Measurements from ENCODE around the gene POU2F3.
A peak's percentile ranks its signal among the peaks of the same experiment; 100 is the strongest.

Gene POU2F3

DNA sequence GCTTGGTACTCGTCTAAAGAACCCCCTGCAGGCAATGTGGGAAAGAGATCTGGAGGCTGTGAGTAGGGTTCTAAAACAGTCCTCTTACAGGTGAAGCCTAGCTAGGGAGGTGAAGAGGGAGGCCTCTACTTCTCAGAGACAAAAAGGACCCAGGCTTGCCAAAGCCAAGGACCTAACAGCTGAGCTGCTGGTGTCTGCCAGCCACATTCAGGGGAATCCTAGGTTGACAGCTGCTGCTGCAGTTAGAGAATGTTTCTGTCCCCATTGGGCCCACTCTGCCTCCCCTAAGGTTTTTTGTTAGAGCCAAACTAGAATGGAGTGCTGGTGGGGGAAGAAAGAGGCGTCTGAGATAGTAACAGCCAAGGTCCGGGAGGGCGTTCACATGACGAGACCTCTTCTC, 58.5 kb downstream of the POU2F3 start:
- no peak overlapping the region for H2BK120ac ChIP-seq (ENCODE audit: low read depth, low read length)
- no peak overlapping the region for H3K56ac ChIP-seq (ENCODE audit: low read length)
- H4K8ac ChIP-seq (ENCODE audit: low read depth, low read length), result no peak overlapping the region
- H2AK5ac ChIP-seq (ENCODE audit: low read length), result no peak overlapping the region
- H3K79me2 ChIP-seq (ENCODE audit: control insufficient read depth, insufficient read depth, low read length), result no peaks in the 10 kb centered on the region
- H4K5ac ChIP-seq (ENCODE audit: low read length), result no peak overlapping the region
- no peak overlapping the region for H2BK5ac ChIP-seq (ENCODE audit: low read length)
- WGBS (ENCODE audit: extremely low coverage, insufficient coverage, low lambda C conversion rate), result no CpG with 5 or more reads among the region's 5 CpGs
- no peak overlapping the region for H3K4me3 ChIP-seq (ENCODE audit: low read length)
- no peak overlapping the region for H3K4ac ChIP-seq (ENCODE audit: low read depth, low read length)
- no peak overlapping the region for H3K18ac ChIP-seq (ENCODE audit: low read length)
- no peak overlapping the region for H3K27ac ChIP-seq (ENCODE audit: low read depth, low read length)
- no peak overlapping the region for H3K4me2 ChIP-seq (ENCODE audit: low read length)
- no peak overlapping the region for H3K23ac ChIP-seq (ENCODE audit: low read length)
- no peaks in the 10 kb centered on the region for H3K79me1 ChIP-seq (ENCODE audit: low read length)
- H3K27me3 ChIP-seq (ENCODE audit: insufficient read depth, low read length, poor library complexity), result no peaks in the 10 kb centered on the region
- no peak overlapping the region for H2BK15ac ChIP-seq (replicated peaks; ENCODE audit: low read depth)
- no peak overlapping the region for H3K9ac ChIP-seq (ENCODE audit: low read length)
- no peak for DNase-seq
- no peaks in the 10 kb centered on the region for H3K4me1 ChIP-seq (ENCODE audit: control insufficient read depth, low read depth, low read length)
- H3K36me3 ChIP-seq (ENCODE audit: control insufficient read depth, insufficient read depth, low read length), result no peaks in the 10 kb centered on the region

DNA sequence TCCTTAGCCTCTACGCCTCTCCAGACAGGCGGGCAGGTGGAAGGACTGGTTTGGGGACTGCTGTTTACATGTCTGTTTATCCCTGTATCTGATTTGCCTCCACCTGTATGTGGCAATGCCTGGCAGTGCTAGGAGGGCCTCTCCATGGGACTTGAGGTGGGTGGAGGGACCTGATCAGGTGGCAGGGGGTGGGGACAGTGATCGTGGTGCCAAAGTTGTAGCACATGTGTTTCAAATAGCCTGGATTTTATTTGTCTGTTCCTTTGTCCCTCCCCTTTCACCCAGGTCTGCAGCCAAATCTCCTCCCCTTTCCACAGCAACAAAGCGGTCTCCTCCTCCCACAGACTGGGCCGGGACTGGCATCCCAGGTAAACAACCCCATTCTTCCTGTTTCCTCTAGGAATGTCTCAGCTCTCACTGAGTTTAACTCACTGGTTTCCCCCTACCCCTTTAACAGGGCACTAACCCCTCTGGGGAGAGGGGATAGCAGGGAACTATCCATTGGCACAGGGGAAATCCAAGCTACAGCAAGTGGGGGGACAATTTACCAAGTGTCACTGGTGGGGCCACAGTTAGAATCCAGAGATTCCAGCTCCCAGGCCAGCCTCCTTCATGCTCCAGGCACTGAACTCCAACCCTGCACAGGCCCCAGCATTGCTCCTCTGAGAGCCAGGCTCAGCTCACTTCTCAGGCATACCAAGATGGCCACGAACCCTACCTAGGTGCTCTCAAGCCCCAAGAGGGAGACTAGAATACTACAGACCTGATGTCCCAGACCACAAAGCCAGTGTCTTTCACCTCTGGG, 62.3 kb downstream of the POU2F3 start:
- H4K8ac ChIP-seq (ENCODE audit: low read depth, low read length), result no peak overlapping the region
- no peaks in the 10 kb centered on the region for H3K79me2 ChIP-seq (ENCODE audit: control insufficient read depth, insufficient read depth, low read length)
- no peak overlapping the region for H3K18ac ChIP-seq (ENCODE audit: low read length)
- no peak overlapping the region for H3K56ac ChIP-seq (ENCODE audit: low read length)
- H2AK5ac ChIP-seq (ENCODE audit: low read length), result no peak overlapping the region
- no peak overlapping the region for H2BK120ac ChIP-seq (ENCODE audit: low read depth, low read length)
- H3K27me3 ChIP-seq (ENCODE audit: insufficient read depth, low read length, poor library complexity), result no peaks in the 10 kb centered on the region
- H2BK15ac ChIP-seq (replicated peaks; ENCODE audit: low read depth), result no peak overlapping the region
- no peaks in the 10 kb centered on the region for H3K4me1 ChIP-seq (ENCODE audit: control insufficient read depth, low read depth, low read length)
- H3K23ac ChIP-seq (ENCODE audit: low read length), result no peak overlapping the region
- H4K5ac ChIP-seq (ENCODE audit: low read length), result no peak overlapping the region
- H3K36me3 ChIP-seq (ENCODE audit: control insufficient read depth, insufficient read depth, low read length), result no peaks in the 10 kb centered on the region
- no peak overlapping the region for H3K4me2 ChIP-seq (ENCODE audit: low read length)
- H3K4ac ChIP-seq (ENCODE audit: low read depth, low read length), result no peak overlapping the region
- H3K27ac ChIP-seq (ENCODE audit: low read depth, low read length), result no peak overlapping the region
- no peak for DNase-seq
- no peak overlapping the region for H2BK5ac ChIP-seq (ENCODE audit: low read length)
- no peaks in the 10 kb centered on the region for H3K79me1 ChIP-seq (ENCODE audit: low read length)
- no CpG with 5 or more reads among the region's 6 CpGs for WGBS (ENCODE audit: extremely low coverage, insufficient coverage, low lambda C conversion rate)
- H3K4me3 ChIP-seq (ENCODE audit: low read length), result no peak overlapping the region
- H3K9ac ChIP-seq (ENCODE audit: low read length), result no peak overlapping the region

DNA sequence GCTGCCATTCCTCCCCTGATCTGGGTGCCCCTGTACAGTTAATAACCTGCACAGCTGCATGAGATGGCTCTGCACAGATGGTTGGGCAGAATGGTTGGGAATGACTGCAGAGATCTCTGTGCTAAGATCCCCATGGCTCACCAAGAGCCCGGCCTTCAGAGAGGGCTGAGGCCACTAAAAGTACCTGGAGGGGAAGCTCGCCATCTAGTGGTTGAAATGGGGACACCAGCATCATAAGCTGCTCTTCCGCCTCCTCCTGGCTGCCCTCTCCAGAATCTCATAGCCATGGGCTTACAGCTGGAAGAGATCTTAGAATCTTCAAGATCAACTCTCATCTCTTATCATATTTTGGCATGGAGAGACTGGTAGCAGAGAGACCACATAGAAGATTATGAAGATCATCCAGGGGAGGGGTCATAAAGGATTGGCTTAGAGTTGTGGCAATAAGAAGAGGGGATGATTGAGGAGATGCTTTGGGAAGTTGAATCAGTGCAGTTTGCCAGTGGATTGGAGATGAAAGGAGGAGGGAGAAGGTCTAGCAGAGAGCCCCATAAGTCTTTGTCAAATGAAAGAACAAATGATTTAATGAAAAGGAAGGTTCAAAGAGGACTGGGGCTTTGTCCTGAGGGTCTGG, 63.2 kb downstream of the POU2F3 start:
- Histone ChIP-seq H3K36me3 (ENCODE audit: control insufficient read depth, insufficient read depth, low read length) (no peaks in the 10 kb centered on the region), H2BK120ac (ENCODE audit: low read depth, low read length) (no peak overlapping the region), H3K4ac (ENCODE audit: low read depth, low read length) (no peak overlapping the region), H3K27me3 (ENCODE audit: insufficient read depth, low read length, poor library complexity) (no peaks in the 10 kb centered on the region), H3K18ac (ENCODE audit: low read length) (no peak overlapping the region), H3K4me3 (ENCODE audit: low read length) (no peak overlapping the region), H3K9ac (ENCODE audit: low read length) (no peak overlapping the region), H3K4me1 (ENCODE audit: control insufficient read depth, low read depth, low read length) (no peaks in the 10 kb centered on the region), H2BK5ac (ENCODE audit: low read length) (no peak overlapping the region), H3K56ac (ENCODE audit: low read length) (no peak overlapping the region), H3K27ac (ENCODE audit: low read depth, low read length) (no peak overlapping the region), H3K79me1 (ENCODE audit: low read length) (no peaks in the 10 kb centered on the region), H4K8ac (ENCODE audit: low read depth, low read length) (no peak overlapping the region), H4K5ac (ENCODE audit: low read length) (no peak overlapping the region), H2AK5ac (ENCODE audit: low read length) (no peak overlapping the region), H2BK15ac (replicated peaks; ENCODE audit: low read depth) (no peak overlapping the region), H3K4me2 (ENCODE audit: low read length) (no peak overlapping the region), H3K23ac (ENCODE audit: low read length) (no peak overlapping the region), H3K79me2 (ENCODE audit: control insufficient read depth, insufficient read depth, low read length) (no peaks in the 10 kb centered on the region)
- no CpG with 5 or more reads among the region's 3 CpGs for WGBS (ENCODE audit: extremely low coverage, insufficient coverage, low lambda C conversion rate)
- peak; percentile 91 for DNase-seq

DNA sequence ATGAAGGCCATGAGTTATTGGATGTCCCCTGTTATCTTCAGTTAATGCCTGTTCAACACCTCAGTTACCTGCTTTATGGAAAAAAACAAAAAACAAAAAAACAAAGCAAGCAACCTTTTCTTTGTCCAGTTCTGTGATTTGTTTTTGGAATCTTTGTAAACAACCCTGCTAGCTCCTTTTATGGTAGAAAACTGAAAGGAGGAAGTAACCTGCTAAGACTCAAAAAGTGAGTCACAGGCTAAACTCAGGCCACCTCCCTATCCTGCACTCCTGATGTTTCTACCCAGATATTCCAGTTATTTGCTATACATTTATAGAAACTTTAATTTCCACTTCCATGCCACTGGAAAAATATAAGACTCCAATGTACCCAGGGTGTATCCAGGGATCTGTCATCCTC, 64.6 kb downstream of the POU2F3 start:
- Histone ChIP-seq H3K27me3 (ENCODE audit: insufficient read depth, low read length, poor library complexity) (no peaks in the 10 kb centered on the region), H3K23ac (ENCODE audit: low read length) (no peak overlapping the region), H3K9ac (ENCODE audit: low read length) (no peak overlapping the region), H2AK5ac (ENCODE audit: low read length) (no peak overlapping the region), H3K4ac (ENCODE audit: low read depth, low read length) (no peak overlapping the region), H3K79me1 (ENCODE audit: low read length) (no peaks in the 10 kb centered on the region), H2BK15ac (replicated peaks; ENCODE audit: low read depth) (no peak overlapping the region), H2BK5ac (ENCODE audit: low read length) (no peak overlapping the region), H3K36me3 (ENCODE audit: control insufficient read depth, insufficient read depth, low read length) (no peaks in the 10 kb centered on the region), H3K79me2 (ENCODE audit: control insufficient read depth, insufficient read depth, low read length) (no peaks in the 10 kb centered on the region), H3K4me2 (ENCODE audit: low read length) (no peak overlapping the region), H4K5ac (ENCODE audit: low read length) (no peak overlapping the region), H2BK120ac (ENCODE audit: low read depth, low read length) (no peak overlapping the region), H4K8ac (ENCODE audit: low read depth, low read length) (no peak overlapping the region), H3K4me3 (ENCODE audit: low read length) (no peak overlapping the region), H3K4me1 (ENCODE audit: control insufficient read depth, low read depth, low read length) (no peaks in the 10 kb centered on the region), H3K27ac (ENCODE audit: low read depth, low read length) (no peak overlapping the region), H3K56ac (ENCODE audit: low read length) (no peak overlapping the region), H3K18ac (ENCODE audit: low read length) (no peak overlapping the region)
- DNase-seq, result no peak

DNA sequence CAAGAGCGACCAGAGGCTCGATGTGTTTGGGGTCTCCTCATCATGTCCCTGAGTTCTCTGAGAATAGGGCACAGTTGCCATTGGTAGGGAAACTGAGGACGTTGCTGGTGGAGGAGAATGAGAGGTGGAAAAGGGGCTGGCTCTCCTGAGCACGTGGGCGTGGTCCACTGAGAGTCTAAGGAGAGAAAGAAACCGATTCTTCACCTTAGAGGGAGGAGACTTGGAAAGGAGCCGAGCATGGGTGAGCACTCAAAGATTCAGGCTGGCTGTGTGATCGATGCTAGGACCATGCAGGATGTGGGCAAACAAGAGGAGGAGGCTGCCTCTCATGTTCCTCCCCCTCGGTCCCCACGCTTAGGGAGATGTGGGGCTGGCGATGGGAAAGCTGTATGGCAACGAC, 65.3 kb downstream of the POU2F3 start:
- H2BK120ac ChIP-seq (ENCODE audit: low read depth, low read length), result no peak overlapping the region
- no CpG with 5 or more reads among the region's 12 CpGs for WGBS (ENCODE audit: extremely low coverage, insufficient coverage, low lambda C conversion rate)
- no peak overlapping the region for H3K9ac ChIP-seq (ENCODE audit: low read length)
- H3K79me2 ChIP-seq (ENCODE audit: control insufficient read depth, insufficient read depth, low read length), result no peaks in the 10 kb centered on the region
- no peak overlapping the region for H3K27ac ChIP-seq (ENCODE audit: low read depth, low read length)
- H3K4ac ChIP-seq (ENCODE audit: low read depth, low read length), result no peak overlapping the region
- H4K8ac ChIP-seq (ENCODE audit: low read depth, low read length), result no peak overlapping the region
- H2AK5ac ChIP-seq (ENCODE audit: low read length), result no peak overlapping the region
- DNase-seq, result no peak
- H4K5ac ChIP-seq (ENCODE audit: low read length), result no peak overlapping the region
- H3K4me3 ChIP-seq (ENCODE audit: low read length), result no peak overlapping the region
- no peak overlapping the region for H3K4me2 ChIP-seq (ENCODE audit: low read length)
- no peak overlapping the region for H2BK15ac ChIP-seq (replicated peaks; ENCODE audit: low read depth)
- H3K4me1 ChIP-seq (ENCODE audit: control insufficient read depth, low read depth, low read length), result no peaks in the 10 kb centered on the region
- H2BK5ac ChIP-seq (ENCODE audit: low read length), result no peak overlapping the region
- no peaks in the 10 kb centered on the region for H3K79me1 ChIP-seq (ENCODE audit: low read length)
- H3K36me3 ChIP-seq (ENCODE audit: control insufficient read depth, insufficient read depth, low read length), result no peaks in the 10 kb centered on the region
- no peaks in the 10 kb centered on the region for H3K27me3 ChIP-seq (ENCODE audit: insufficient read depth, low read length, poor library complexity)
- H3K56ac ChIP-seq (ENCODE audit: low read length), result no peak overlapping the region
- H3K23ac ChIP-seq (ENCODE audit: low read length), result no peak overlapping the region
- H3K18ac ChIP-seq (ENCODE audit: low read length), result no peak overlapping the region

Data from mesendoderm (in vitro differentiated cells).